Measurements from ENCODE around the gene ATP11A. TPM values are rescaled to one million over a fixed set of nuclear protein-coding genes. Genes with fewer than 3 reads are reported as not detected.

Gene ATP11A
- total RNA-seq, 3 donors from 2014 or later, result 22.1 to 27.2 (median 26.8) TPM

DNA sequence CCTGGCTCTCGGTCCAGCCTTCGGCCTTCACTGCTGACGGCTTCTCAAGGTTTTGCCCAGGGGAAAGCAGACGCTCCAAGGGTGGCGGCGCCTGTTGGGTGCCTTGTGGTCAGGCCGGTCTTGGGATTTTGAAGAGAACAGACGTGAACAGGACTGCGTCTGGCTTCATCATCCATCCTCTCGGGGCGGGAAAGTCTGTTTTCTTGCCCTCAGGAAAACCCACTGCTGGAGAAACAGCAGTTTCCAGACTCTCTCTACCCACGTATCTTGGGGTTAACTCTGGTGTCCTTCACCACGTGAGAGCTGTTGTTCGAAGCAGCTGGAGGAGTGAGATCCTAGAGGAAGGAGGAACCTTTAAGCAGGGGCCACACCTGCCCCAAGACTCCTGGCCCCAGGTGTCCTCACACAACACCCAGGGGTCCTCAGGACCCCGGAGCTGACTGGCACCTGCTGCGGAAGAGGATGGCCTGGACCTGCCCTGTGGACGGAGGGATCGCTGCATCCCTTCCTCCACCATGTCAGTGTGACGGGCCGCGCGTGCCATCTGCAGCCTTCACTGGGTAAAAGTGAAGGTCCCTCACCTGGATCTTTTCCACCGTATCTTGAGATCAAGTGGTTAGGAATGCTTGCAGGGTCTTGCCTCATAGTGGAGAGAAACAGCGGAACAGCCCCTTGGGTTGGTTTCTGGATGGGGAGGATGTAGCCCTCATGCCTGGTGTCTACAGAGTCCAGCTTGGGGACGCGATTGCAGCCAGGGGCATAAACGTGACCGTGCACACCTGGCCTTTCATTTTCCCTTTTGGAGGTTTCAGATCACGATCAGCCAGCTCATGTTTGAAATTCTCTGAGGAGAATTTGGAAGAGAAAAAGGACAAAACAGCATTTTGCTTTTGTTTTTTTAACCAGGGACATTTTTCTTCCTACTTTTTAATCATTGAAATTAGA lies 209.7 kb downstream of the ATP11A start:
- no peak overlapping the region for H3K27ac ChIP-seq
- intact Hi-C loops (cut with DNase I; ENCODE audit: low total_unique reads), result no loop called here
- peaks cover 4 to 25% of the 10 kb centered on the region in 2 donors for H3K4me1 ChIP-seq
- H3K4me3 ChIP-seq, result no peak overlapping the region
- TF ChIP-seq, protein P1, sequence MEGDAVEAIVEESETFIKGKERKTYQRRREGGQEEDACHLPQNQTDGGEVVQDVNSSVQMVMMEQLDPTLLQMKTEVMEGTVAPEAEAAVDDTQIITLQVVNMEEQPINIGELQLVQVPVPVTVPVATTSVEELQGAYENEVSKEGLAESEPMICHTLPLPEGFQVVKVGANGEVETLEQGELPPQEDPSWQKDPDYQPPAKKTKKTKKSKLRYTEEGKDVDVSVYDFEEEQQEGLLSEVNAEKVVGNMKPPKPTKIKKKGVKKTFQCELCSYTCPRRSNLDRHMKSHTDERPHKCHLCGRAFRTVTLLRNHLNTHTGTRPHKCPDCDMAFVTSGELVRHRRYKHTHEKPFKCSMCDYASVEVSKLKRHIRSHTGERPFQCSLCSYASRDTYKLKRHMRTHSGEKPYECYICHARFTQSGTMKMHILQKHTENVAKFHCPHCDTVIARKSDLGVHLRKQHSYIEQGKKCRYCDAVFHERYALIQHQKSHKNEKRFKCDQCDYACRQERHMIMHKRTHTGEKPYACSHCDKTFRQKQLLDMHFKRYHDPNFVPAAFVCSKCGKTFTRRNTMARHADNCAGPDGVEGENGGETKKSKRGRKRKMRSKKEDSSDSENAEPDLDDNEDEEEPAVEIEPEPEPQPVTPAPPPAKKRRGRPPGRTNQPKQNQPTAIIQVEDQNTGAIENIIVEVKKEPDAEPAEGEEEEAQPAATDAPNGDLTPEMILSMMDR (IDR thresholded peaks at IDR 0.05), result no peak
- no peak for TF ChIP-seq POLR2A (IDR thresholded peaks at IDR 0.05)
- TF ChIP-seq POLR2AphosphoS5 (IDR thresholded peaks at IDR 0.05), result no peak
- H3K36me3 ChIP-seq, result no peaks in the 10 kb centered on the region
- H3K9me3 ChIP-seq, result peaks cover 0 to 4% of the 10 kb centered on the region in 2 donors
- peak in 1 of 2 donors; percentile 36 for DNase-seq (ENCODE audit: low spot score in 2 of 2)
- H3K27me3 ChIP-seq, result peaks cover 0 to 6% of the 10 kb centered on the region in 2 donors

DNA sequence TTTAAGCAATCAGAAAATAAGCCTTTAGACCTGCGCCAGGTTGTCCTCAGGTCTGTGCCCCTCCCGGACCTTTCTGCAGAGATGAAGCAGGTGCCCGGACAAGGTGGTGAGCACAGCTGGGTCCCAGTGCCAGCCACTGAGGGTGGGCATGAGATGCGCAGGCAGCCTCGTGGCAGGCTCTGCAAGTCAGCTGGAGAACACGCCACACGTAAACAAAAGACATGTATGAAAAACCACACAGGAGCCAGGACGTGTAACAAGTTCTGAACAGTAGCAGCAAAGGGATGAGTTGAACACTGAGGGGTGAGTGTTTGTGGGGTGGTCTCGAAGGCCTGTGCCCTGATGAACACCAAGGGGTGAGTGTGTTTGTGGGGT lies 210.4 kb downstream of the ATP11A start:
- H3K4me1 ChIP-seq, result peaks cover 4 to 23% of the 10 kb centered on the region in 2 donors
- peaks cover 0 to 3% of the 10 kb centered on the region in 2 donors for H3K27me3 ChIP-seq
- TF ChIP-seq POLR2A (IDR thresholded peaks at IDR 0.05) (no peak), POLR2AphosphoS5 (IDR thresholded peaks at IDR 0.05) (no peak)
- TF ChIP-seq, protein P1 (IDR thresholded peaks at IDR 0.05), result no peak
- no peak overlapping the region for H3K27ac ChIP-seq
- intact Hi-C loops (cut with DNase I; ENCODE audit: low total_unique reads), result no loop called here
- H3K4me3 ChIP-seq, result no peak overlapping the region
- DNase-seq (ENCODE audit: low spot score in 2 of 2), result peak in 1 of 2 donors; percentile 28
- H3K9me3 ChIP-seq, result peaks cover 0 to 8% of the 10 kb centered on the region in 2 donors
- H3K36me3 ChIP-seq, result no peaks in the 10 kb centered on the region

DNA sequence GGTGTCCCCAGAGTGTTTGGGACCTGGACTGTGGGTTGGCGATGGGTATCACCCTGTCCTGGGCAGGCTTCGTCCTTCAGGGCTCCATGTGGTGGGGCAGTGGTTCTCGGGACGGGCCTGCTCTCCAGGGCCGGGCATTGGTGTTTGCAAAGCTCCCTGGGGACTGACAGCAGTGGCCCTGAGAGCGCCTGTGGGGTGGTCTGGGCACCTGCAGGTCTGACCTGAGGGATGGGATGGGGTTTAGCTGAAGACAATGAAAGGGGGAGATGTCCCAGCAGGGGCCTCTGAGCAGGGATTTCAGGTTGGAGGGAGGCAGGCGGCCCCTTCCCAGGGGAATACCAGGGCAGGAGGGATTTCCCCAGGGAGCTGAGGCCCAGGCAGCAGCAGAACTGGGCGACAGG lies 210.9 kb downstream of the ATP11A start:
- intact Hi-C loops (cut with DNase I; ENCODE audit: low total_unique reads), result no loop called here
- H3K4me1 ChIP-seq, result peaks cover 4 to 20% of the 10 kb centered on the region in 2 donors
- H3K27ac ChIP-seq, result no peak overlapping the region
- no peak for TF ChIP-seq POLR2A (IDR thresholded peaks at IDR 0.05)
- TF ChIP-seq, protein P1 (IDR thresholded peaks at IDR 0.05), result no peak
- TF ChIP-seq POLR2AphosphoS5 (IDR thresholded peaks at IDR 0.05), result no peak
- no peak overlapping the region for H3K4me3 ChIP-seq
- peaks cover 0 to 10% of the 10 kb centered on the region in 2 donors for H3K9me3 ChIP-seq
- no peaks in the 10 kb centered on the region for H3K36me3 ChIP-seq
- H3K27me3 ChIP-seq, result peaks cover 0 to 3% of the 10 kb centered on the region in 2 donors
- DNase-seq (ENCODE audit: low spot score in 2 of 2), result peak in 1 of 2 donors; percentile 30

DNA sequence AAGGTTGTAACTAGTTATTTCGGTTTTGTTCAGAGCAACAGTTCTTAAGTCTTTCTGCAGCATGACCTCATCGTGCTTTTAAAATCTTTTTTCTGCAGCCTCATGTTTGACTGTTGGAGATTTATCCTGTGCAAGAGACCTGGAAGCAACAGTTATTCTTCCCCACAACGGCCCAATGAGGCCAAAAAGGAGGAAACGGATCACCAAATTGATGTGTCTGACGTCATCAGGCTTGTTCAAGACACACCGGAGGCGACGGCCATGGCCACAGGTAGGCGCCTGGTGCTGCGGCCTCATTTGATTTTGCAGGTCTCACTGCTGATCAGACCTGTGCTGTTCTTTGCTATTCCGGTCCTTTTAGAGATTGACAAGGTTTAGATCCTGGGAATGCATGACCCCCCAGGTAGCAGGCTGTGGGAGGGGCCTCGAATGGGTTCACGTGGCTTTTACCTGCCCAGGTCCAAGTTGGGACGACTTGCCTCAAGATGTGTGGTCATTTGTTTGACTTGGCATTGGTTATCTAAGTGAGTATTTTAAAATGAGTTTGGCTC lies 212.3 kb downstream of the ATP11A start:
- no peaks in the 10 kb centered on the region for H3K27me3 ChIP-seq
- peaks cover 4 to 23% of the 10 kb centered on the region in 2 donors for H3K4me1 ChIP-seq
- H3K36me3 ChIP-seq, result no peaks in the 10 kb centered on the region
- H3K9me3 ChIP-seq, result peaks cover 0 to 10% of the 10 kb centered on the region in 2 donors
- H3K4me3 ChIP-seq, result peak overlapping the region in 2 of 3 donors; percentile 4 to 5
- intact Hi-C loops (cut with DNase I; ENCODE audit: low total_unique reads), result no loop called here
- H3K27ac ChIP-seq, result peak overlapping the region; percentile 82 to 84
- TF ChIP-seq, protein P1 (IDR thresholded peaks at IDR 0.05), result no peak
- TF ChIP-seq POLR2A (IDR thresholded peaks at IDR 0.05), result no peak
- TF ChIP-seq POLR2AphosphoS5 (IDR thresholded peaks at IDR 0.05), result peak in 1 of 3 donors; percentile 38
- peak; percentile 52 to 75 for DNase-seq (ENCODE audit: low spot score in 2 of 2)

DNA sequence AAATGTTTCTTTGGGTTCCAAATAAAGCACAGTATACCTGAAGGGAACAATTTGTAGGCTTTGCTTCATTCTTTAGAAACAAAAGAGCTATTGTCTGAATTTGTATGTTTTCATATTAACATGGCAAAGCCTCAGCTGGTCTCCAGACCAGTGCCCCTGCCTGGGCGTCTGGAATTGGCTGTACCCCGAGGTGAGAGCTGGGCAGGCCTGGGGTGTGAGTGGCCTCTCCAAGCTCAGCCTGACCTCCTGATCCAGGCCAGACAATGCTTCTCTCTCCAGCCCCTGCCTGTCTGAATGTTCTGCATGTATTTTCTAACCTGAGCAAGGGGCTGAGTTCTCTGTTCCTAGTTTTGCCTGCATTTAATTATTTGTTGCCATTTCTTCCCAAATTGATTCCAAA lies 212.8 kb downstream of the ATP11A start:
- Histone ChIP-seq H3K27me3 (no peaks in the 10 kb centered on the region), H3K36me3 (no peaks in the 10 kb centered on the region), H3K4me3 (peak overlapping the region in 1 of 3 donors; percentile 5), H3K4me1 (peaks cover 4 to 23% of the 10 kb centered on the region in 2 donors), H3K27ac (peak overlapping the region; percentile 82 to 84), H3K9me3 (peaks cover 0 to 10% of the 10 kb centered on the region in 2 donors)
- peak; percentile 51 to 65 for DNase-seq (ENCODE audit: low spot score in 2 of 2)
- intact Hi-C loops (cut with DNase I; ENCODE audit: low total_unique reads), result no loop called here
- TF ChIP-seq POLR2AphosphoS5 (IDR thresholded peaks at IDR 0.05), result no peak
- TF ChIP-seq, protein P1 (IDR thresholded peaks at IDR 0.05), result no peak
- TF ChIP-seq POLR2A (IDR thresholded peaks at IDR 0.05), result no peak
